GM11168 (cell line): ENCODE results near the gene TTYH2.
"Not testable (repeated sequence)": the region's sequence is repeated elsewhere in the genome, so short reads cannot be mapped to it uniquely, and the experiment has no call there.

ENCODE experiments used
- in situ Hi-C: fragments of 300-500 bp; cut with MboI; formaldehyde crosslinking; loops from one replicate; pipeline ENCODE4 v1.12.0; 2022; ENCODE audit warnings: low sequenced_read_pairs; ENCODE audit not compliant: unreplicated experiment

TTYH2 gene

GRCh38 chr17:74280093-74280513, 66.7 kb downstream of the TTYH2 start:
- in situ Hi-C loops: no loop called here

- in situ Hi-C loops: no loop called here
Observed at GRCh38 chr17:74281799-74282198, 68.4 kb downstream of the TTYH2 start.

- in situ Hi-C loops: not testable (repeated sequence)
Observed at GRCh38 chr17:74282274-74282586, 68.9 kb downstream of the TTYH2 start.

GRCh38 chr17:74282587-74283370, 69.4 kb downstream of the TTYH2 start:
- in situ Hi-C loops: no loop called here

- in situ Hi-C loops: no loop called here
Observed at GRCh38 chr17:74283371-74283673, 70.0 kb downstream of the TTYH2 start.

- in situ Hi-C loops: no loop called here
Observed at GRCh38 chr17:74287031-74287602, 73.7 kb downstream of the TTYH2 start.

GRCh38 chr17:74288785-74289184, 75.4 kb downstream of the TTYH2 start:
- in situ Hi-C loops: no loop called here

- in situ Hi-C loops: no loop called here
Observed at GRCh38 chr17:74289688-74290087, 76.3 kb downstream of the TTYH2 start.

GRCh38 chr17:74290340-74290739, 77.0 kb downstream of the TTYH2 start:
- in situ Hi-C loops: no loop called here

GRCh38 chr17:74292495-74292894, 79.1 kb downstream of the TTYH2 start:
- in situ Hi-C loops: no loop called here

- in situ Hi-C loops: no loop called here
Observed at GRCh38 chr17:74295625-74296547, 82.5 kb downstream of the TTYH2 start.

GRCh38 chr17:74296548-74296936, 83.2 kb downstream of the TTYH2 start:
- in situ Hi-C loops: no loop called here

- in situ Hi-C loops: no loop called here
Observed at GRCh38 chr17:74297941-74298340, 84.6 kb downstream of the TTYH2 start.

- in situ Hi-C loops: no loop called here
Observed at GRCh38 chr17:74298778-74299177, 85.4 kb downstream of the TTYH2 start.

- in situ Hi-C loops: loop anchor here (10.0 kb wide), 1 partner anchor 55 kb away; no protein-coding TSS in a partner anchor
Observed at GRCh38 chr17:74299226-74300009, 86.0 kb downstream of the TTYH2 start.

- in situ Hi-C loops: loop anchor here (10.0 kb wide), 1 partner anchor 51 kb away; no protein-coding TSS in a partner anchor
Observed at GRCh38 chr17:74303305-74303704, 89.9 kb downstream of the TTYH2 start.

- in situ Hi-C loops: loop anchor here (10.0 kb wide), 1 partner anchor 51 kb away; no protein-coding TSS in a partner anchor
Observed at GRCh38 chr17:74304184-74304583, 90.8 kb downstream of the TTYH2 start.

GRCh38 chr17:74305865-74306654, 92.7 kb downstream of the TTYH2 start:
- in situ Hi-C loops: loop anchor here (10.0 kb wide), 1 partner anchor 49 kb away; no protein-coding TSS in a partner anchor
